ENCODE data around the gene APLF.

The APLF gene

GRCh38 chr2:68577183-68577582, 109.8 kb downstream of the APLF start:
- TF ChIP-seq CTCF (IDR thresholded peaks at IDR 0.05; ENCODE audit: low read depth, low read length), result no peak
- in situ Hi-C loops (cut with HindIII; ENCODE audit: low sequenced_read_pairs), result no loop called here
- no peak overlapping the region for H3K4me3 ChIP-seq (ENCODE audit: low read depth, low read length)
- DNase-seq (ENCODE audit: low read depth, low spot score), result peak; percentile 43

GRCh38 chr2:68579689-68580088, 112.3 kb downstream of the APLF start:
- no peak overlapping the region for H3K4me3 ChIP-seq (ENCODE audit: low read depth, low read length)
- no peak for TF ChIP-seq CTCF (IDR thresholded peaks at IDR 0.05; ENCODE audit: low read depth, low read length)
- in situ Hi-C loops (cut with HindIII; ENCODE audit: low sequenced_read_pairs), result no loop called here
- no peak for DNase-seq (ENCODE audit: low read depth, low spot score)

DNA sequence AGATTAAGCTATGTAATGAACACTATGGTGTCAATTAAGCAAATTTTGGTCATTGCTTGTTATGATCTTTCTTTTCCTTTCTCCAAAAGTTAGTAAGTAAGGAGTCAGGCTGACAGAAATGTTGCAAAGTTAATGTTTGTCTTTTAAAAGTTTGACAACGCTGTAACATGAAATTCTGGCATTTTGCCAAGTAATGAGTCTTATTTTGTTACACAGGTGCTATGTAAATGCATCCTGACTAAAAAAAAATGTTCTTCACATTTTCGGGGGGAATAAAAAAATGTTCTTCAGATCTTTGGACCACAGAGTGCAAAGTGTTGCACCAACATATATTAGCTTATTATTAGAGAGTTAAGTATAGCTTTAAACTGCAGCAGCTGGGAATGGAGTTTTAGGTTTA, 121.2 kb downstream of the APLF start:
- no peak overlapping the region for H3K4me3 ChIP-seq (ENCODE audit: low read depth, low read length)
- no peak for DNase-seq (ENCODE audit: low read depth, low spot score)
- no peak for TF ChIP-seq CTCF (IDR thresholded peaks at IDR 0.05; ENCODE audit: low read depth, low read length)
- in situ Hi-C loops (cut with HindIII; ENCODE audit: low sequenced_read_pairs), result no loop called here

DNA sequence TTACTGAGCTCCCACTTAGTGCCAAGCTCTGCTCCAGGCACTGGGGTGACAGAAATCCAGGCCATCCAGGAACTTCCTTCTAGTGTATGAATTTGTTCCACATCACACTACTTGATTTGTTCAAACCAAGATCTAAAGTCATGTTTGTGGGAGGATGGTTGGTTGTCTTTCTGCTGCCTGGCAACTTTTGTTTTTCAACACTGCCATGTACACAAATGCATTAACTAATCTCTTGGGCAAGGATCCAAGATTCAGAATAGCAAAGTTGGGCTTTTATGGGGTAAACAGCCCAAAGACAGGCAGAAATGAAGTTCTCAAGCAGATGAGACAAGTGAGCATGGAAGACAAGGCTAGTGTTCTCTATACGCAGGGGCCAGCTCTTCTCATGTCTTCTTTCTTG, 122.6 kb downstream of the APLF start:
- no peak for DNase-seq (ENCODE audit: low read depth, low spot score)
- in situ Hi-C loops (cut with HindIII; ENCODE audit: low sequenced_read_pairs), result no loop called here
- H3K4me3 ChIP-seq (ENCODE audit: low read depth, low read length), result no peak overlapping the region
- TF ChIP-seq CTCF (IDR thresholded peaks at IDR 0.05; ENCODE audit: low read depth, low read length), result no peak

- no peak overlapping the region for H3K4me3 ChIP-seq (ENCODE audit: low read depth, low read length)
- DNase-seq (ENCODE audit: low read depth, low spot score), result no peak
- no peak for TF ChIP-seq CTCF (IDR thresholded peaks at IDR 0.05; ENCODE audit: low read depth, low read length)
- in situ Hi-C loops (cut with HindIII; ENCODE audit: low sequenced_read_pairs), result no loop called here
Measured at GRCh38 chr2:68590702-68591101, 123.3 kb downstream of the APLF start.

DNA sequence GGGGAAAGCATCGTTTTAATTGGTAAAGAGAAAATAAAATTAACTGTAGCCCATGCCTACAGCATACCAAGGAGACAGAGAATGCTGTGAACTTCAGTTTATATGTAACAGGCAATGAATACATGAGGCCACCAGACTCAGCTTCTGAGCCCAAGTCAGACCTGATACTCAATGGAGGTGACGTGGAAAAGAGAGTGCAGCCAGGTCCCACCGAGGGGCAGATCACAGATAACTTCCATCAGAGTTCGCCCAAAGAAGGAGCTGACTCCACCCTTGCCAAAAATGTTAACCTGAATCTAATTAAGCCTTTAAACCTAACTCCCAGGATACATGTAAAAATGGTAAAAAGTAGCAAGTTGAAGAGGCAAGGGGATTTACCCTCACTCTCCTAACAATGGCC, 123.8 kb downstream of the APLF start:
- H3K4me3 ChIP-seq (ENCODE audit: low read depth, low read length), result no peak overlapping the region
- no peak for TF ChIP-seq CTCF (IDR thresholded peaks at IDR 0.05; ENCODE audit: low read depth, low read length)
- DNase-seq (ENCODE audit: low read depth, low spot score), result no peak
- in situ Hi-C loops (cut with HindIII; ENCODE audit: low sequenced_read_pairs), result no loop called here

DNA sequence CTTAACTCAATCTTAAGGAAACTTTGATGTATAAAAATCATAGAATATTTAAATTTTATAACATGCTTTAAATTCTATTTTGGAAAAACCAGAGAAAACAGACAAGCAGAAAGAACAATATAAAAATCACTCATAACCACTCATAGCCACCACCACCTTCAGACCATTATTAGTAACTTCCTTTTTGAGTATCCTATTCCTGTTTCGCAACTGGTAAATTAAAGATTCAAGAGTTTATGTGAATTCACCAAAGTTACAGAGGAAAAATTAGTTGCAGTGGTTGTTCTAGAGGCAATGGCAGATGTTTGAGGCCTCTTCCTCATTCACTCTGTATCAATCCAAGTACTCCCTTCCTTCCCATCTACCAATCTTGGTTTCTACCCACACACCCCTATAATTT, 126.7 kb downstream of the APLF start:
- DNase-seq (ENCODE audit: low read depth, low spot score), result no peak
- in situ Hi-C loops (cut with HindIII; ENCODE audit: low sequenced_read_pairs), result no loop called here
- no peak for TF ChIP-seq CTCF (IDR thresholded peaks at IDR 0.05; ENCODE audit: low read depth, low read length)
- H3K4me3 ChIP-seq (ENCODE audit: low read depth, low read length), result no peak overlapping the region

All from astrocyte of the spinal cord (primary cell).